Thoracic aorta (tissue), 2 donors: ENCODE results near the gene USP50. TPM values are rescaled to one million over a fixed set of nuclear protein-coding genes. Genes with fewer than 3 reads are reported as not detected.

Experiments used
- ATAC-seq: fragments of 150-250 bp; one replicate; pipeline ENCODE4 v1.8.0; 2017; ENCODE audit warnings: low read depth; ENCODE audit not compliant: insufficient number of reproducible peaks, low FRiP score
- DNase-seq: peaks from one replicate; pipeline ENCODE4 v3.0.0-alpha.2; 2020; ENCODE audit warnings: low spot score
- H3K27ac ChIP-seq, 2 donors: fragments of 200-600 bp; sonication (generic); 1 replicate in 1 of 2; 2 replicates in 1 of 2; pipeline ENCODE4 v1.5.1; 2016; ENCODE audit warnings: mild to moderate bottlenecking in 2 of 2, moderate library complexity in 2 of 2
- H3K27me3 ChIP-seq: fragments of 200-600 bp; sonication (generic); replicated peaks from 2 replicates; pipeline ENCODE4 v1.6.0; 2016; ENCODE audit warnings: mild to moderate bottlenecking; ENCODE audit not compliant: insufficient read depth
- H3K36me3 ChIP-seq: fragments of 200-600 bp; sonication (generic); one replicate; pipeline ENCODE4 v1.5.1; 2016
- H3K4me1 ChIP-seq, 2 donors: fragments of 200-600 bp; sonication (generic); 1 replicate in 1 of 2; 2 replicates in 1 of 2; pipeline versions ENCODE4 v1.5.1 to v1.6.0; 2016; ENCODE audit warnings: low read depth in 2 of 2, mild to moderate bottlenecking in 1 of 2; ENCODE audit not compliant: control insufficient read depth in 1 of 2
- H3K4me3 ChIP-seq: fragments of 200-600 bp; sonication (generic); 2 replicates; pipeline ENCODE4 v1.5.1; 2016; ENCODE audit warnings: mild to moderate bottlenecking
- H3K9me3 ChIP-seq: fragments of 200-600 bp; sonication (generic); 2 replicates; pipeline ENCODE4 v1.5.1; 2016
- total RNA-seq, 2 donors: library from RNA; depleted of rRNA; stranded (reverse); fragments of >200 nt; gene quantifications; one replicate each; pipeline versions ENCODE4 v1.1.0 to v1.2.3, GENCODE V29; 2016
- TF ChIP-seq, protein P1 (sequence below): fragments of 200-600 bp; sonication (generic); IDR thresholded peaks from one replicate; pipeline ENCODE4 v1.5.1; 2019; ENCODE audit warnings: antibody characterized with exemption

USP50 gene
- total RNA-seq, 2 donors from 2014 or later, result not detected

DNA sequence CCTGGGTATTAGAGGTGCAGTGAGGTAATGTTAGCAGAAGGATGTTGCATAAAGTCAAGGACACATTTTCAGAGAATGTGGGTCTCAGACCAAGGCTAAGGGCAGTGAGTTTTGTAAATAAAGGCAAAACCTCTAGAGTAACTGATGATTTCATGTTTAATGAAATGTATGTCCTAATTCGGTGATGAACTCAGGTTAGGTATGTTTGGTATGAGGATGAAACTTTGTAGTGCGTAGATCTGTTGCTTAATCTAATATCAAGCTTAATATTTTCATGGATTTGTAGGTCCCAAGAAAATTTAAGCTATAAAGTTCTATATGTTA lies 3.6 kb downstream of the USP50 start:
- no peaks in the 10 kb centered on the region for H3K9me3 ChIP-seq
- H3K27ac ChIP-seq, result no peak overlapping the region
- H3K4me3 ChIP-seq, result no peak overlapping the region
- TF ChIP-seq, protein P1, sequence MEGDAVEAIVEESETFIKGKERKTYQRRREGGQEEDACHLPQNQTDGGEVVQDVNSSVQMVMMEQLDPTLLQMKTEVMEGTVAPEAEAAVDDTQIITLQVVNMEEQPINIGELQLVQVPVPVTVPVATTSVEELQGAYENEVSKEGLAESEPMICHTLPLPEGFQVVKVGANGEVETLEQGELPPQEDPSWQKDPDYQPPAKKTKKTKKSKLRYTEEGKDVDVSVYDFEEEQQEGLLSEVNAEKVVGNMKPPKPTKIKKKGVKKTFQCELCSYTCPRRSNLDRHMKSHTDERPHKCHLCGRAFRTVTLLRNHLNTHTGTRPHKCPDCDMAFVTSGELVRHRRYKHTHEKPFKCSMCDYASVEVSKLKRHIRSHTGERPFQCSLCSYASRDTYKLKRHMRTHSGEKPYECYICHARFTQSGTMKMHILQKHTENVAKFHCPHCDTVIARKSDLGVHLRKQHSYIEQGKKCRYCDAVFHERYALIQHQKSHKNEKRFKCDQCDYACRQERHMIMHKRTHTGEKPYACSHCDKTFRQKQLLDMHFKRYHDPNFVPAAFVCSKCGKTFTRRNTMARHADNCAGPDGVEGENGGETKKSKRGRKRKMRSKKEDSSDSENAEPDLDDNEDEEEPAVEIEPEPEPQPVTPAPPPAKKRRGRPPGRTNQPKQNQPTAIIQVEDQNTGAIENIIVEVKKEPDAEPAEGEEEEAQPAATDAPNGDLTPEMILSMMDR, result no peak
- ATAC-seq (no peak), DNase-seq (no peak)
- no peaks in the 10 kb centered on the region for H3K4me1 ChIP-seq
- no peaks in the 10 kb centered on the region for H3K36me3 ChIP-seq
- H3K27me3 ChIP-seq, result no peaks in the 10 kb centered on the region

DNA sequence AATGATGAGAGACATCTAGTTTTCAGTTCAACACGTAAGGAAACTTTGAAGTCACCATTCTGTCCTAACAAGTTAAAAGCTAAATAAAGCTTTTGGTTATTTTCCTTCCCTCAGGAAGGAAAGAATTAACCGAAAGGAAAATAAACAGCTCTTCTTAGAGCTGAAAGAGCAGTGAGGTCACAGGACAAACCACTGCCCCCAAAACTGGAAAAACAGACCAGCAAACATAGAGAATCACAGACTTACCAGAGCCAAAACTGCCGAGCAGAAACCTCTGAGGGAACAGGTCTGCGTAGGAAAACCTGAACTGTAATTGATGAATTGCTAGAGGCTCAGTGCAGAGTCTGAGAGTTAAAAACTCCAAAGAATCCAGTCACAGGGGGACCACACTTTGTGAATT lies 14.7 kb downstream of the USP50 start:
- no peak for ATAC-seq
- TF ChIP-seq, protein P1, result no peak

GRCh38 chr15:50531163-50531562 lies 15.3 kb downstream of the USP50 start:
- ATAC-seq, result no peak
- TF ChIP-seq, protein P1, result no peak
- Histone ChIP-seq H3K36me3 (no peaks in the 10 kb centered on the region), H3K4me3 (no peak overlapping the region), H3K27me3 (no peaks in the 10 kb centered on the region), H3K4me1 (no peaks in the 10 kb centered on the region), H3K9me3 (no peaks in the 10 kb centered on the region), H3K27ac (no peak overlapping the region)
- no peak for DNase-seq

More for the DNA sequence above, 14.7 kb downstream of the USP50 start:
- no peak overlapping the region for H3K27ac ChIP-seq
- no peaks in the 10 kb centered on the region for H3K27me3 ChIP-seq
- H3K9me3 ChIP-seq, result no peaks in the 10 kb centered on the region
- H3K36me3 ChIP-seq, result no peaks in the 10 kb centered on the region
- no peak for DNase-seq
- H3K4me1 ChIP-seq, result no peaks in the 10 kb centered on the region
- H3K4me3 ChIP-seq, result no peak overlapping the region

GRCh38 chr15:50523851-50524251 lies 22.6 kb downstream of the USP50 start:
- H3K27me3 ChIP-seq, result no peaks in the 10 kb centered on the region
- H3K4me1 ChIP-seq, result no peaks in the 10 kb centered on the region
- H3K9me3 ChIP-seq, result no peaks in the 10 kb centered on the region
- no peak overlapping the region for H3K4me3 ChIP-seq
- no peak overlapping the region for H3K27ac ChIP-seq
- TF ChIP-seq, protein P1, result no peak
- no peak for DNase-seq
- no peaks in the 10 kb centered on the region for H3K36me3 ChIP-seq
- ATAC-seq, result no peak

DNA sequence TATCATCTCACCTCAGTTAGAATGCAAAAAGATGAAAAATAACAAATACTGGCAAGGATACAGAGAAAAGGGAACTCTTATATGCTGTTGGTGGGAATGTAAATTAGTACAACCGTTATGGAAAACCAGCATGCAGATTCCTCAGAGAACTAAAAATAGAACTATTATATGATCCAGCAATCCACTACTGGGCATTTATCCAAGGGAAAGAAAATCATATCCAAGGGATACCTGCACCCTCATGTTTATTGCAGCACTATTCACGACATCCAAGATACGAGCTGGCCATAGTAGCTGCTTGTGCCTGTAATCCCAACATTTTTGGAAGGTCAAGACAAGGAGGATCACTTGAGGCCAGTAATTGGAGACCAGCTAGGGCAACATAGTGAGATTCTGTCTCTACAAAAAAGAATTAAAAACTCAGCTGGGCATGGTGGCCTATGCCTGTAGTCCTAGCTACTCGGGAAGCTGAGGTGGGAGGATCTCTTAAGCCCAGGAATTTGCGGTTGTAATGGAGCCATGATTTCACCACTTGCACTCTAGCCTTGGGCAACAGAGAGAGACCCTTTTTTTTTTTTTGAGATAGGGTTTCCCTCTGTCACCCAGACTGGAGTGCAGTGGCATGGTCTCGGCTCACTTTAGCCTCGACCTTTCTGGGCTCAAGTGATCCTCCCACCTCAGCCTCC lies 26.6 kb downstream of the USP50 start:
- Histone ChIP-seq H3K27ac (no peak overlapping the region), H3K4me1 (no peaks in the 10 kb centered on the region), H3K27me3 (no peaks in the 10 kb centered on the region), H3K9me3 (no peaks in the 10 kb centered on the region), H3K4me3 (no peak overlapping the region), H3K36me3 (no peaks in the 10 kb centered on the region)
- DNase-seq (no peak), ATAC-seq (no peak)
- TF ChIP-seq, protein P1, result no peak
